GM20000 (cell line): Measurements from ENCODE around the gene AIG1.

ENCODE experiments used
- DNase-seq: peaks from one replicate; pipeline ENCODE4 v3.0.0; 2012; ENCODE audit warnings: low spot score
- CTCF ChIP-seq: IDR thresholded peaks from 2 replicates; pipeline ENCODE4 v1.5.1; 2012; ENCODE audit warnings: mild to moderate bottlenecking, control low read depth; ENCODE audit errors: extremely low read depth, missing control alignments

Gene AIG1

GRCh38 chr6:143262859-143263258, 202.2 kb downstream of the AIG1 start:
- TF ChIP-seq CTCF: no peak
- no peak for DNase-seq

GRCh38 chr6:143264379-143264778, 203.7 kb downstream of the AIG1 start:
- no peak for TF ChIP-seq CTCF
- DNase-seq: no peak

- no peak for DNase-seq
Measured at GRCh38 chr6:143264986-143265764, 204.5 kb downstream of the AIG1 start.

GRCh38 chr6:143267760-143268159, 207.1 kb downstream of the AIG1 start:
- no peak for TF ChIP-seq CTCF
- DNase-seq: no peak

More at GRCh38 chr6:143264986-143265764, 204.5 kb downstream of the AIG1 start:
- TF ChIP-seq CTCF: no peak

GRCh38 chr6:143268439-143268838, 207.8 kb downstream of the AIG1 start:
- TF ChIP-seq CTCF: no peak
- DNase-seq: no peak

- no peak for DNase-seq
- TF ChIP-seq CTCF: no peak
Measured at GRCh38 chr6:143270026-143270425, 209.3 kb downstream of the AIG1 start.

GRCh38 chr6:143271024-143271423, 210.3 kb downstream of the AIG1 start:
- no peak for TF ChIP-seq CTCF
- no peak for DNase-seq
